ENCODE results near the gene AKAP9. TPM values are rescaled to one million over a fixed set of nuclear protein-coding genes. Genes with fewer than 3 reads are reported as not detected.

AKAP9 gene
- total RNA-seq, 1 donor from 2014 or later, result 35.1 TPM

DNA sequence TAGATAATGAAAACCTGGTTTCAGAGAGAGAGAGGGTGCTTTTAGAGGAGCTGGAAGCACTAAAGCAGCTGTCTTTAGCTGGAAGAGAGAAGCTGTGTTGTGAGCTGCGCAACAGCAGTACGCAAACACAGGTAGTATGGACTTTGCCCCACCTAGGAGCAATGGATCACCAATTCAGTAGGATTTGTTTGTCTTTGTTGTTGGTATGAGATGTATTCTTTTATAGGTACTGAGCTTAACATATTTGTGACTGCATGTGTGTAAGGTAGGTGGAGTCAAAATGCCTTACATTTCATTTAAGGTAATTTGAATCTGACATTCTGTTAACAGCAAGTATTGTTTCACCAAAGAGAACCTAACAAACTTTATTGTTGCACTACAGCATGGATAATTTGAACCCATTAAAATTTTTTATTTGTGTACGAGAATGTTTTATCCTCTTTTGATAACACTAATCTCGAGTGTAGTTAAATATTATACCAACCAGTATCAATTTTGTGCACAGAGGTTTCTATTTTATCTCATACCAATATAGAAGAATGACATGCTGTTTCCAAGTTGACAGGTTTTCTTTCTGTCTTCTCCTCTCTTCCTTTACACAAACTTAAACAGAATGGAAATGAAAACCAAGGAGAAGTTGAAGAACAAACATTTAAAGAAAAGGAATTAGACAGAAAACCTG is 101.5 kb downstream of the AKAP9 start:
- DNase-seq (ENCODE audit: low spot score), result no peak
- Mint-ChIP-seq H3K4me1 (ENCODE audit: low read depth) (peaks cover 10% of the 10 kb centered on the region), H3K27me3 (ENCODE audit: low read depth) (no peaks in the 10 kb centered on the region), H3K4me3 (ENCODE audit: unreplicated experiment) (no peak overlapping the region), H3K9me3 (ENCODE audit: low read depth) (no peaks in the 10 kb centered on the region), H3K27ac (ENCODE audit: unreplicated experiment) (no peak overlapping the region), H3K36me3 (ENCODE audit: low read depth) (peaks cover 18% of the 10 kb centered on the region)
- TF ChIP-seq, protein P1, sequence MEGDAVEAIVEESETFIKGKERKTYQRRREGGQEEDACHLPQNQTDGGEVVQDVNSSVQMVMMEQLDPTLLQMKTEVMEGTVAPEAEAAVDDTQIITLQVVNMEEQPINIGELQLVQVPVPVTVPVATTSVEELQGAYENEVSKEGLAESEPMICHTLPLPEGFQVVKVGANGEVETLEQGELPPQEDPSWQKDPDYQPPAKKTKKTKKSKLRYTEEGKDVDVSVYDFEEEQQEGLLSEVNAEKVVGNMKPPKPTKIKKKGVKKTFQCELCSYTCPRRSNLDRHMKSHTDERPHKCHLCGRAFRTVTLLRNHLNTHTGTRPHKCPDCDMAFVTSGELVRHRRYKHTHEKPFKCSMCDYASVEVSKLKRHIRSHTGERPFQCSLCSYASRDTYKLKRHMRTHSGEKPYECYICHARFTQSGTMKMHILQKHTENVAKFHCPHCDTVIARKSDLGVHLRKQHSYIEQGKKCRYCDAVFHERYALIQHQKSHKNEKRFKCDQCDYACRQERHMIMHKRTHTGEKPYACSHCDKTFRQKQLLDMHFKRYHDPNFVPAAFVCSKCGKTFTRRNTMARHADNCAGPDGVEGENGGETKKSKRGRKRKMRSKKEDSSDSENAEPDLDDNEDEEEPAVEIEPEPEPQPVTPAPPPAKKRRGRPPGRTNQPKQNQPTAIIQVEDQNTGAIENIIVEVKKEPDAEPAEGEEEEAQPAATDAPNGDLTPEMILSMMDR (IDR thresholded peaks at IDR 0.05), result no peak

- Mint-ChIP-seq H3K4me3 (ENCODE audit: unreplicated experiment) (no peak overlapping the region), H3K36me3 (ENCODE audit: low read depth) (peaks cover 18% of the 10 kb centered on the region), H3K27ac (ENCODE audit: unreplicated experiment) (peak overlapping the region; percentile 69), H3K4me1 (ENCODE audit: low read depth) (peaks cover 10% of the 10 kb centered on the region), H3K27me3 (ENCODE audit: low read depth) (no peaks in the 10 kb centered on the region), H3K9me3 (ENCODE audit: low read depth) (no peaks in the 10 kb centered on the region)
- DNase-seq (ENCODE audit: low spot score), result no peak
- TF ChIP-seq, protein P1 (IDR thresholded peaks at IDR 0.05), result no peak
Observed at GRCh38 chr7:92043098-92043497, 102.4 kb downstream of the AKAP9 start.

DNA sequence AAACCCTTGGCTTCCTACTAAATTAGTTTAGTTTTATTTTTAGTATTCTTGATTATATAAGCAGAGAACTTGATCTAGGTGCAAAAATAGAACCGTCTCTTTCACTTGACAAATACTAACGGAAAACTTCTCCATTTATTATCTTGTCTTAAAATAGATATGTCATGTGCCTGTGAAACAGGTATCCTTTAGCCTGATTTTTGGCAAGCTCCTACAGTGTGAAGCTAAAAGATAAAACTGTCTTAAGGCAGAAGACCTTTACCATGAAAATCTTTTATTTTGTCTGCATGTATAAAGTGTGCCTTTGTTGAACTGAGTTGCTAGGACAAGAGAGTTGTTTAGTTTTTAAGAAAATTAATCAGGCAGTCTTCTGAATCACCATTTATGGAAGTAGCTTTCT is 103.0 kb downstream of the AKAP9 start:
- Mint-ChIP-seq H3K27me3 (ENCODE audit: low read depth) (no peaks in the 10 kb centered on the region), H3K36me3 (ENCODE audit: low read depth) (peaks cover 16% of the 10 kb centered on the region), H3K27ac (ENCODE audit: unreplicated experiment) (peak overlapping the region; percentile 89), H3K4me1 (ENCODE audit: low read depth) (peaks cover 10% of the 10 kb centered on the region), H3K4me3 (ENCODE audit: unreplicated experiment) (peak overlapping the region; percentile 1), H3K9me3 (ENCODE audit: low read depth) (no peaks in the 10 kb centered on the region)
- TF ChIP-seq, protein P1 (IDR thresholded peaks at IDR 0.05), result no peak
- no peak for DNase-seq (ENCODE audit: low spot score)

DNA sequence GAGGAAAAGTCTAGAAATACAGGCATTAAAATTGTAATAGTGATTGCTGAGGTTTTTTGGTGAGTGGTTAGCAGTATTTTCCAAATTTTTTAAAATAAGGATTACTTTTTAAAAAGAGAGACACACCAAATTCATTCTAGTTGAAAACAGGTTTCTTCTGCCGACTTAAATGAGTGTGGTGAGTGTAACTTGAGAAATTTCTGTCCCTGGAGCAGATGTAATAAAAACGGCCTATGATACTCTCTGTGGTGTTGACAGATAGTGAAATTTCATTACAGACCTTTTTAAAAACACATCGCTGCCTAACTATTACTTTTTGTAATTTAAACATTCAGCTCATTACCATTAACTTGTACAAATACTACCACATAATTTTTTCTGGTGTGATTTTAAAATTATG is 103.5 kb downstream of the AKAP9 start:
- DNase-seq (ENCODE audit: low spot score), result no peak
- Mint-ChIP-seq H3K4me1 (ENCODE audit: low read depth) (peaks cover 10% of the 10 kb centered on the region), H3K27me3 (ENCODE audit: low read depth) (no peaks in the 10 kb centered on the region), H3K36me3 (ENCODE audit: low read depth) (peaks cover 16% of the 10 kb centered on the region), H3K9me3 (ENCODE audit: low read depth) (no peaks in the 10 kb centered on the region), H3K27ac (ENCODE audit: unreplicated experiment) (peak overlapping the region; percentile 89), H3K4me3 (ENCODE audit: unreplicated experiment) (peak overlapping the region; percentile 1)
- TF ChIP-seq, protein P1 (IDR thresholded peaks at IDR 0.05), result no peak

DNA sequence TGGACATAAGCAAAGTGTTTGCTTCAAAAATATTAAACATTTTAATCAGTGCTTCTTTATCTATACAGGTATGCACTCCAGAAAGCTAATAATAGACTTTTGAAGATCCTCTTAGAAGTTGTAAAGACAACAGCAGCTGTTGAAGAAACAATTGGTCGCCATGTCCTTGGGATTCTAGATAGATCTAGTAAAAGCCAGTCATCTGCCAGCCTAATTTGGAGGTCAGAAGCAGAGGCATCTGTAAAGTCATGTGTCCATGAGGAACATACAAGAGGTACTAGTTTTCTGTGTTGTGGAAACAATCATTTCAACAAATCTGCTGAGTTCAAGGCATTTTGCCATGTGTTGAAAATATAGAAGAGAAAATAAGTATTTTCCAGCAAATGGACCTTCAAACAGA is 104.3 kb downstream of the AKAP9 start:
- Mint-ChIP-seq H3K27ac (ENCODE audit: unreplicated experiment) (no peak overlapping the region), H3K27me3 (ENCODE audit: low read depth) (no peaks in the 10 kb centered on the region), H3K4me3 (ENCODE audit: unreplicated experiment) (no peak overlapping the region), H3K36me3 (ENCODE audit: low read depth) (peaks cover 19% of the 10 kb centered on the region), H3K9me3 (ENCODE audit: low read depth) (no peaks in the 10 kb centered on the region), H3K4me1 (ENCODE audit: low read depth) (peaks cover 10% of the 10 kb centered on the region)
- TF ChIP-seq, protein P1 (IDR thresholded peaks at IDR 0.05), result no peak
- no peak for DNase-seq (ENCODE audit: low spot score)

Measured in chondrocyte (in vitro differentiated cells).